HG03521 (cell line): Measurements from ENCODE around the gene ATXN1.

ENCODE experiments used
- ATAC-seq: cut with Tn5 transposase; IDR thresholded peaks from one replicate; pipeline ENCODE4 v1.9.1; 2021; ENCODE audit warnings: mild to moderate bottlenecking, moderate library complexity; ENCODE audit not compliant: unreplicated experiment

ATXN1 gene

GRCh38 chr6:16301511-16301910, 459.7 kb downstream of the ATXN1 start:
- ATAC-seq: peak; percentile 48

- ATAC-seq: no peak
These were observed 461.4 kb downstream of the ATXN1 start for GRCh38 chr6:16299861-16300260.

GRCh38 chr6:16296061-16296670, 465.1 kb downstream of the ATXN1 start:
- ATAC-seq: no peak

GRCh38 chr6:16295471-16295870, 465.8 kb downstream of the ATXN1 start:
- ATAC-seq: no peak

- no peak for ATAC-seq
These were observed 466.2 kb downstream of the ATXN1 start for GRCh38 chr6:16295060-16295459.

- ATAC-seq: no peak
These were observed 466.9 kb downstream of the ATXN1 start for GRCh38 chr6:16294371-16294770.

GRCh38 chr6:16292942-16293341, 468.3 kb downstream of the ATXN1 start:
- no peak for ATAC-seq

GRCh38 chr6:16292432-16292831, 468.8 kb downstream of the ATXN1 start:
- ATAC-seq: no peak

GRCh38 chr6:16291739-16292138, 469.5 kb downstream of the ATXN1 start:
- no peak for ATAC-seq

- no peak for ATAC-seq
These were observed 473.1 kb downstream of the ATXN1 start for GRCh38 chr6:16288163-16288562.

- no peak for ATAC-seq
These were observed 475.1 kb downstream of the ATXN1 start for GRCh38 chr6:16286151-16286522.

- no peak for ATAC-seq
These were observed 475.7 kb downstream of the ATXN1 start for GRCh38 chr6:16285467-16286150.

- ATAC-seq: no peak
These were observed 476.8 kb downstream of the ATXN1 start for GRCh38 chr6:16284472-16284871.

GRCh38 chr6:16282370-16282769, 478.9 kb downstream of the ATXN1 start:
- no peak for ATAC-seq

GRCh38 chr6:16279243-16279642, 482.0 kb downstream of the ATXN1 start:
- no peak for ATAC-seq

GRCh38 chr6:16278750-16279149, 482.5 kb downstream of the ATXN1 start:
- no peak for ATAC-seq

- no peak for ATAC-seq
These were observed 483.1 kb downstream of the ATXN1 start for GRCh38 chr6:16278048-16278724.

- ATAC-seq: no peak
These were observed 483.9 kb downstream of the ATXN1 start for GRCh38 chr6:16277101-16277981.

- no peak for ATAC-seq
These were observed 486.2 kb downstream of the ATXN1 start for GRCh38 chr6:16274885-16275589.

- ATAC-seq: no peak
These were observed 486.8 kb downstream of the ATXN1 start for GRCh38 chr6:16274483-16274882.

- ATAC-seq: no peak
These were observed 488.0 kb downstream of the ATXN1 start for GRCh38 chr6:16273256-16273655.
